ENCODE results near the gene ANKRD2.

ANKRD2 gene

GRCh38 chr10:97627731-97628130, 55.2 kb downstream of the ANKRD2 start:
- Histone ChIP-seq H4K20me1 (ENCODE audit: insufficient read depth) (no peaks in the 10 kb centered on the region), H3K27ac (no peak overlapping the region), H3K9ac (no peak overlapping the region), H2AFZ (ENCODE audit: low read depth) (no peak overlapping the region), H3K36me3 (ENCODE audit: insufficient read depth) (no peaks in the 10 kb centered on the region), H3K4me3 (IDR thresholded peaks at IDR 0.05; ENCODE audit: insufficient read depth, low read depth, low read length) (no peak overlapping the region), H3K4me1 (ENCODE audit: low read depth, poor library complexity, severe bottlenecking) (no peaks in the 10 kb centered on the region), H3K4me2 (no peak overlapping the region), H3K79me2 (ENCODE audit: insufficient read depth, low read depth) (no peaks in the 10 kb centered on the region), H3K27me3 (ENCODE audit: insufficient read depth, low read depth) (no peaks in the 10 kb centered on the region)
- TF ChIP-seq CTCF (conservative IDR thresholded peaks at IDR 0.05; ENCODE audit: low read depth, low read length): no peak

DNA sequence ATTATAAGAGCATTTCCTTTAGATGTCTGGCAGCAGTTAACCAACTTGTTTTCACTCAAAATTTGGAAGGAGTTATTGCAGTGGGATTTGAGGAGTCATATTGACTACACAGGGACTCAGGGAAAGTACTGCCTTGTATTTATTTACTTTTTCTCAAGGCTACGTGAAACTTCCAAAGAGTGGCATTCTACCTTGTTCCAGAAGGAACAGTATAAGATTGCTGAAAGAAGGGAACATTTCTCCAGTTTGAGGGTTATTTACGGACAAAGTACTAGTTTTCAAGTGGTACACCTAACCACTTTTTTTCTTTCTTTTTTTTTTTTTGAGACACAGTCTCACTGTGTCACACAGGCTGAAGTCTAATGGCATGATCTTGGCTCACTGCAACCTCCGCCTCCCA, 55.6 kb downstream of the ANKRD2 start:
- Histone ChIP-seq H2AFZ (ENCODE audit: low read depth) (no peak overlapping the region), H3K36me3 (ENCODE audit: insufficient read depth) (no peaks in the 10 kb centered on the region), H3K4me1 (ENCODE audit: low read depth, poor library complexity, severe bottlenecking) (no peaks in the 10 kb centered on the region), H3K27me3 (ENCODE audit: insufficient read depth, low read depth) (no peaks in the 10 kb centered on the region), H3K79me2 (ENCODE audit: insufficient read depth, low read depth) (no peaks in the 10 kb centered on the region), H3K9ac (no peak overlapping the region), H3K4me2 (no peak overlapping the region), H3K4me3 (IDR thresholded peaks at IDR 0.05; ENCODE audit: insufficient read depth, low read depth, low read length) (no peak overlapping the region), H4K20me1 (ENCODE audit: insufficient read depth) (no peaks in the 10 kb centered on the region), H3K27ac (no peak overlapping the region)
- no peak for TF ChIP-seq CTCF (conservative IDR thresholded peaks at IDR 0.05; ENCODE audit: low read depth, low read length)

DNA sequence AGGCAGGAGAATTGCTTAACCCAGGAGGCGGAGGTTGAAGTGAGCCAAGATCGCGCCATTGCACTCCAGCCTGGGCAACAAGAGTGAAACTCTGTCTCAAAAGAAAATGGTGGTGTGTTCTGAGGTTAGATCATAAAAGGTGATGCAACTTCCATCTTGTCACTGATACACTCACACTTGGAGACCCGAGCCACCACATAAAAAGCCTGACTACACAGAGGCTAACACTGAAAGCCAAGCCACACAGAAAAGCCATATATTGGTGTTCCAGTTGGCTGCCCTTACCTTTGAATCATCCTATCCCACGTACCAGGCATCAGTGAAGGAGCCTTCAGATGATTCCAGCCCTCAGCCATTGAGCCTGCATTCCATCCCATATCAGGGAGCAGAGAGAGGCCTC, 56.7 kb downstream of the ANKRD2 start:
- Histone ChIP-seq H2AFZ (ENCODE audit: low read depth) (no peak overlapping the region), H3K79me2 (ENCODE audit: insufficient read depth, low read depth) (no peaks in the 10 kb centered on the region), H3K36me3 (ENCODE audit: insufficient read depth) (no peaks in the 10 kb centered on the region), H3K27me3 (ENCODE audit: insufficient read depth, low read depth) (no peaks in the 10 kb centered on the region), H3K4me1 (ENCODE audit: low read depth, poor library complexity, severe bottlenecking) (no peaks in the 10 kb centered on the region), H3K4me2 (no peak overlapping the region), H3K27ac (no peak overlapping the region), H3K9ac (no peak overlapping the region), H3K4me3 (IDR thresholded peaks at IDR 0.05; ENCODE audit: insufficient read depth, low read depth, low read length) (no peak overlapping the region), H4K20me1 (ENCODE audit: insufficient read depth) (no peaks in the 10 kb centered on the region)
- no peak for TF ChIP-seq CTCF (conservative IDR thresholded peaks at IDR 0.05; ENCODE audit: low read depth, low read length)

DNA sequence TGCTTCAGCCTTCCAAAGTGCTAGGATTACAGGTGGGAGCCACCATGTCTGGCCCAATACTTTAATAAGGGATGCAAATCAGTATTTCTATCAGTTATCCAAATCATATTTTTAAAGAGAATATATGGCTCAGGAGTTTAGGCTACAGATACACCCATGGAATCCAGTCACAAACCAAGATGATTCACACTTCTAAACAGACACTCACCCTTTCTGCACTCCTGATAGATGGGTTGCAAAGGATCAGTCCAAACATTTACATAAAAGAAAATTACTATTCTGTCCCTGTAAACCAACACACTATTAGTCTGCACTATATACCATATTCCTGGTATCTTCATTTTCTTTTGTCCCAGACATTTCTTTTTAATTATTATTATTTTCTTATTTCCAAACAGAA, 58.5 kb downstream of the ANKRD2 start:
- H3K4me2 ChIP-seq: no peak overlapping the region
- H3K79me2 ChIP-seq (ENCODE audit: insufficient read depth, low read depth): no peaks in the 10 kb centered on the region
- H3K27ac ChIP-seq: no peak overlapping the region
- H3K27me3 ChIP-seq (ENCODE audit: insufficient read depth, low read depth): no peaks in the 10 kb centered on the region
- no peak for TF ChIP-seq CTCF (conservative IDR thresholded peaks at IDR 0.05; ENCODE audit: low read depth, low read length)
- H4K20me1 ChIP-seq (ENCODE audit: insufficient read depth): no peaks in the 10 kb centered on the region
- no peaks in the 10 kb centered on the region for H3K36me3 ChIP-seq (ENCODE audit: insufficient read depth)
- no peak overlapping the region for H3K9ac ChIP-seq
- H2AFZ ChIP-seq (ENCODE audit: low read depth): no peak overlapping the region
- no peak overlapping the region for H3K4me3 ChIP-seq (IDR thresholded peaks at IDR 0.05; ENCODE audit: insufficient read depth, low read depth, low read length)
- H3K4me1 ChIP-seq (ENCODE audit: low read depth, poor library complexity, severe bottlenecking): no peaks in the 10 kb centered on the region
